Mononuclear cell (primary cell): ENCODE measurements around the gene CLEC11A. TPM values are rescaled to one million over a fixed set of nuclear protein-coding genes. Genes with fewer than 3 reads are reported as not detected.

Experiments
- H3K27me3 ChIP-seq: 2 replicates; pipeline ENCODE4 v1.6.0; 2011; ENCODE audit warnings: low read length, control low read depth; ENCODE audit not compliant: insufficient read depth
- H3K4me1 ChIP-seq: 2 replicates; pipeline ENCODE4 v1.5.1; 2011; ENCODE audit warnings: mild to moderate bottlenecking, low read length, control low read depth; ENCODE audit not compliant: insufficient read depth
- H3K4me3 ChIP-seq: 2 replicates; pipeline ENCODE4 v1.5.1; 2011; ENCODE audit warnings: mild to moderate bottlenecking, low read length, moderate library complexity
- H3K9me3 ChIP-seq: 2 replicates; pipeline ENCODE4 v1.5.1; 2011; ENCODE audit warnings: low read depth, mild to moderate bottlenecking, control low read depth, low read length
- total RNA-seq: library from RNA; depleted of rRNA; stranded (reverse); fragments of >200 nt; gene quantifications from one replicate; pipeline ENCODE4 v1.2.3, GENCODE V29; 2012

CLEC11A gene
- total RNA-seq, 1 donor: 3.8 TPM

DNA sequence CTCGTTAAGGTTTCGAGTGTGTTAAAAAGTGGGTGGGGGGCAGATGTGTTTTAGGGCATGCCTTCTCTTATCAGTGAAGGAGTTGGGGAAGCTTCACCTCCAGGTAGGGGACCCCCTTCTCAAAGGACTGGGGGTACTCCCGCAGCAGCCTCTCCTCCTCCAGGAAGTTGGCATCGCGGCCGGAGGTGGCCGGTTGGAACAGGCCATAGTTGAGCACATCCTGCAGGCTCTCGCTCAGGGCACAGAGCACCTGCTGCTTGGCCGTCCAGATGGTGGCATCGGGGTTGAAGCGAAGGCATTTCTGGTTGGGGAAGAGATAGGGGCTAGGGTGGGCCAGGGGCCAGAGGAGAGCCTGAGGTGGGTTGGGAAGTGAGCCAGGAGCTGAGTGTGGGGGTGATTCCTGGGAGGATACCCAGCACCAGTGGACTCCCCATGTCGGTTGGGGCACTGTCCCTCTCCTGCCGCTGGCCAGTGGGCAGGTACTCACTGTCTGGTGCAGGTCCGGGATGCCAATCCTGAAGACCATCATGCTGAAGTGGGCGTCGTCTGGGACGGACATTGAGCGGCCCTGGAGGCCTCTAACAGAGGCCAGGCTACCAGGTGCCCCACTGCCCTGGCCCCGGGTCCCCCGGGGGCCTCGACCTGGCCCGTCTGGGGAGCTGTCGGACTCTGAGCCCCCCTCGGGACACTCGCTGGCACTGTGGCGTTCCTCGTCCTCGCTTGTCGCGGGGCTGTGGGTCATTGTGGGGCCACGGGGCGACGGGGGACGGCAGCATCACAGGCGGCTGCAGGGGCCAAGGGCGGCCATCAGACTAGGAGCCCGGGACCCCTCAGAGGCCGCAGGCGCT is 6.8 kb upstream of the CLEC11A start:
- no peaks in the 10 kb centered on the region for H3K9me3 ChIP-seq
- peaks cover 3% of the 10 kb centered on the region for H3K4me1 ChIP-seq
- H3K4me3 ChIP-seq: no peak overlapping the region
- peaks cover 5% of the 10 kb centered on the region for H3K27me3 ChIP-seq

DNA sequence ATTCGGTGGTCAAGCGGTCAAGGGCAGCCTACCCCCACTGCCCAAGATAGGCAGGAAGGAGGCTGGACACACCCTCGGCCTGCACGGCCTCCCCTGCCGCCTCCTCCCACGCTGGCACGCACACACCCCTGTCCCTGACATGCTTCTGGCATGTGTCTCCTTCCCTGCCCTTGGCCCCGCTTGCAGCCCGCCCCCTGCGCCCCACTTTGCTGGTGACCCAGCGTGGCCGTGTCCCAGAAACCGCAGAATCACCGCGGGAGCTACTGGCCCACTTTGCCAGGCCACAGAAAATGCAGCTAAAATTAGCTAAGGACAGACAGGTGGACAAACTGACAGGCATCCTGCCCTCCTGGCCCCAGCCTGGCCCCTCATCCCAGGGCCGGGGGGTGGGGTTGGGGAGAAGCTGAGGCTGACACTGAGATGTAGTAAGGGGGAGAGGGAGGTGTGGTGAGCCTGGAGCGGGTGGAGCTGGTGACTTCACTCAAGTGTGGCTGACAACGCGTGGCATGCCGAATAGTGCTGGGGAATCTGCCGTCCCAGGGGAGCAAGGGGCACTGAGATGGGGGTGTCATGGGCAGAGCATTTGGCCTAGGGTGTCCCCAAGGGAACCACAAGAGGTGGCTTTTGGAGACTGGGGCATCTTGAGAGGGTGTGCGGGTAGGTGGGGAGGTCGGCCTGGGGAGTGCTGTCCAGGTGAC is 6.0 kb upstream of the CLEC11A start:
- Histone ChIP-seq H3K27me3 (peaks cover 5% of the 10 kb centered on the region), H3K4me3 (no peak overlapping the region), H3K9me3 (no peaks in the 10 kb centered on the region), H3K4me1 (peaks cover 3% of the 10 kb centered on the region)

DNA sequence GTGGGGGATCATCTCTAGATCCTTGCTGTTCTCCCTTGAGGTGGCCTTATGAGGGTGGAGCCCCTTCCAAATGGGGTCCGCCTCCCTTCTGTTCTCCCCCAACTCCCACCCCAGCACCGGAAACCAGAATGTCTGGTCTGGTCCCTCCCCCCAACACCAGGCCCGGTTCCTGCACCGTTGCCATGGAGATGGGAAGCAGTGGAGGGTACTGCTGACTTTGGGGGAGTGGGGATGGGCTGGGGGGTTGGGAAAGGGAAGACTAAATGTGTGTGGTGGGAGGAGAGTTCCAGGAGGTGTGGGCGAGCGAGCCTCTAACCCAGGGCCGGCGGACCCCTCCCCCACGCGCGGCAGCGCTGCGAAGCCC is 5.3 kb upstream of the CLEC11A start:
- Histone ChIP-seq H3K9me3 (no peaks in the 10 kb centered on the region), H3K4me3 (no peak overlapping the region), H3K27me3 (peaks cover 5% of the 10 kb centered on the region), H3K4me1 (peaks cover under 1% of the 10 kb centered on the region)

DNA sequence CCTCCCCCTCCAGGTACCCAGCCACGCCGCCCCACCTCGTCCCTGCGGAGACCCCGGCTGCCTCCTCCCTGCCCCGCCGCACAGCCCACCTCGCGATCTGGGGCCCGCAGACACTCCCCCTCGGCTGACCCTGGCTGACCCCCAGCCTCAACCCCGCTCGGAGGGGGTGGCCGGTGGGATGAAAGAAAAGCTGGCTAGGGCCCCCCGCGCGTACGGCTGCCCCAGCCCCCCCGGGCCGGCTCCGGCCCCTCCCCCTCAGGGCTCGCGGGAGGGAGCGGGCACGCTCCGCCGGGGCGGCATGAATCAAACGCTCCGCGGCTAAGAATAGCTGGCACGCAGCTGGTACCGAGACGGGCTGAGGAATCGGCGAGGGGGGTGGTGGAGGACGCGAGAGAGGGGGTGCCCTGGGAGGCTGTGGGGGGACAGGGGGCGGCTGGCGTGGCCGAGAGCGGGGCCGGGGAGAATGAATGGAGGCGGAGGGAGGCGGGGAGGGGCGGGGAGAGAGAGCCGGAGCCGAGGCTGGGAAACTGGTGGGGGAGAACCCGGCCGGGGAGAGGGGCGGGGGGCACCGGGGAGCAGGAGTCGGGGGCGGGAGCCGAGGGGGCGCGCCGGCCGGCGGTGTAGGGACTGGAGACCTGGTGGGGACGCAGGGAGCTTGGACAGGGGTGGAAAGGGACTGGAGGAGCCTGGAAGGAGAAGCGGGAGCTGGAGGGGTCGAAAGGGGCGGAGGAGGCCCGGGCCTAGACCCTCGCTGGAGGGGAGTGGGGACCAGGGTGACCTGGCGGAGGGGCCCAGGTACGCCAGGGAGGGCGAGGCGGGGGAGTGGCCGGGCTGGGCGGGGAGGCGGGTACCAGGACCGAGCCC is 4.7 kb upstream of the CLEC11A start:
- Histone ChIP-seq H3K4me3 (no peak overlapping the region), H3K4me1 (peaks cover 3% of the 10 kb centered on the region), H3K9me3 (no peaks in the 10 kb centered on the region), H3K27me3 (peaks cover 5% of the 10 kb centered on the region)

DNA sequence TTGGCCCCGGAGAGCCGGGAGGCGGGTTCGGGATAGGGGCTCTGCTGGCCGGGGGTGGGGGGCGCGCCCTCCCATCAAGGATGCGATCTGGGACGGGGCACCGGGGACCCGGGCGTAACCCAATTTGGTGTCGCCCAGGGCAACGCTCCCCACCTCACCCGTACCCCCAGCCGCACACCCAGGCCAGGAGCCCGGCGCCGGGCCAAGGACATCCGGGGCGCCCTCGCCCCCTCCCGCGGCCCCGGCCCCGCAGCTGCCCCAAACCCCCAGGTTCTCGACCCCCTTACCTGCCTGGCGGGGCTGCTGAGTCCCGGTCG is 4.1 kb upstream of the CLEC11A start:
- Histone ChIP-seq H3K4me3 (no peak overlapping the region), H3K9me3 (no peaks in the 10 kb centered on the region), H3K4me1 (peaks cover 9% of the 10 kb centered on the region), H3K27me3 (peaks cover 8% of the 10 kb centered on the region)

DNA sequence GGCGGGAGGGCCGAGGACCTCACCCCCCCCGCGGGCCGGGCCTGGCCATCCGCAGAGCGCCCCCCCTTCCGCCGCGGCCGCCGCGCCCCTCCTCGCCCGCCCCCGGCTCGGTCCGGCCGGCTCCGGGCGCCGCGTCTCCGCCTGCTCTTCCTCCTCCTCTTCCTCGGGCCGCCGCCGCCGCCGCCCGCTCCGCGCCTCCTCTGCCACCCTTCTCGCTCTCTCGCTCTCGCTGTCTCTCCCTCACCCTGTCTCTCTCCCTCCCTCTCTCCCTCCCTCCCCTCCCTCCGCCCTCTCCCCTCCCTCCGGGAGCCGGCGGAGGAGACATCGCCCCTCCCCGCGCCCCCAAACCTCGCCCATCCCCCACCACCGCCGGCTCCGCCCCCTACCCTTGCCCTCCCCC is 3.6 kb upstream of the CLEC11A start, which contains the start of gene SHANK1:
TSS of gene SHANK1 (minus strand) at position 237 of the 400 bp plus-strand sequence. CDS start 2,883 bp downstream, outside the sequence.
- Histone ChIP-seq H3K9me3 (no peaks in the 10 kb centered on the region), H3K4me3 (no peak within 1 kb of the TSS), H3K27me3 (peaks cover 8% of the 10 kb centered on the region), H3K4me1 (peaks cover 14% of the 10 kb centered on the region)

DNA sequence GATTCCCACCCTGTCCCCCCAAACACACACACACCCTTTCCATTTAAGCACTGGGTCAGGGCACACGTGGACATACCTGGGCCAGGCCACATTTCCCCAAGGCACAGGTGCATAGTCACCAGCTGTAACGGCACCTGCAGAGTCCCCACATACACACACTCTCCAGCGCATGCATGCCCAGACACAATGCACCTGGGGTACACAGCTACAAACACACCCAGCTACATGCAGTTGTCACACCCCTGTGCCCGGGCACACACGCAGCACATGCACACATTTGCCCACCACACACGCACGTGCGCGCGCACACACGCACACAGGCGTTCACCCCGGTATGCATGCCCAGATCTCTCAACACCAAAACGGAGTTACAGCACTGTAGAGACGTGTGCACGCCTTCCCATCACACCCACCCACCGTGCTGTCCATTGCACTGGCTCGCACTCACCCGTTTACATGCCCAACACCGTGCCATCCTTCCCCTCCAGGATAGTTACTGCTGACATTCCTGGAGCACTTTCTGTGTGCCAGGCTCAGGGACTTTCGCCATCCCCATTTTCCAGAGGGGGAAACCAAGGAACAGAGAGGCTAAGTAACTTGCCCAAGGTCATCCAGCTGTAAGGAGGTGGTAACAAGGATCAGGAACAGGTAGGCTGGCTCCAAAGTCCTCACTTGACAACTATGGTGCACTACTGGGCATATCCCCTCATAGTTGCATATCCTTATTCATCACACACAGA is 2.8 kb upstream of the CLEC11A start:
- no peaks in the 10 kb centered on the region for H3K9me3 ChIP-seq
- peaks cover 21% of the 10 kb centered on the region for H3K4me1 ChIP-seq
- peaks cover 8% of the 10 kb centered on the region for H3K27me3 ChIP-seq
- no peak overlapping the region for H3K4me3 ChIP-seq

DNA sequence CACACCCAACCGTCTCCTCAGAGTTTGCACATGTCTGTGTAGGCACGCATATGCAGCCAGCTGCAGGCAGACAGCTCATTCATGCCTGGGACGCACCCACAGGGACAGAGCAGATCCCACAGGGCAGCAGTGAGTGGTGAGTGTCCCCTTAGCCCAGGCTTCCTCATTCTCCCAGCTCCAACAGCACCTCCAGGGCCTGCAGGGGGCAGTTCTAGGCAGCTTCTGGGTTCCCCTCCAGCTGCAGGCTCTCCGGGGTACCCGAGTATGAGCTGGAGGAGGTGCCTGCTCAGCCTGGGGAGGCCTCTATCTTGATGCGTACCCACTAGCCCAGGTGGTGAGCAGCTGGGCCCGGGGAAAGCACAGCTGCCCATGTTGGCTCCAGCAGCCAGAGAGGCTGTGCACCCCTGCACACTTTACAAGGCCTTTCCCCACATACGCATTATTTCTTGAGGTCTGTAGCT is 2.2 kb upstream of the CLEC11A start:
- Histone ChIP-seq H3K9me3 (no peaks in the 10 kb centered on the region), H3K4me1 (peaks cover 27% of the 10 kb centered on the region), H3K27me3 (peaks cover 8% of the 10 kb centered on the region), H3K4me3 (no peak overlapping the region)

DNA sequence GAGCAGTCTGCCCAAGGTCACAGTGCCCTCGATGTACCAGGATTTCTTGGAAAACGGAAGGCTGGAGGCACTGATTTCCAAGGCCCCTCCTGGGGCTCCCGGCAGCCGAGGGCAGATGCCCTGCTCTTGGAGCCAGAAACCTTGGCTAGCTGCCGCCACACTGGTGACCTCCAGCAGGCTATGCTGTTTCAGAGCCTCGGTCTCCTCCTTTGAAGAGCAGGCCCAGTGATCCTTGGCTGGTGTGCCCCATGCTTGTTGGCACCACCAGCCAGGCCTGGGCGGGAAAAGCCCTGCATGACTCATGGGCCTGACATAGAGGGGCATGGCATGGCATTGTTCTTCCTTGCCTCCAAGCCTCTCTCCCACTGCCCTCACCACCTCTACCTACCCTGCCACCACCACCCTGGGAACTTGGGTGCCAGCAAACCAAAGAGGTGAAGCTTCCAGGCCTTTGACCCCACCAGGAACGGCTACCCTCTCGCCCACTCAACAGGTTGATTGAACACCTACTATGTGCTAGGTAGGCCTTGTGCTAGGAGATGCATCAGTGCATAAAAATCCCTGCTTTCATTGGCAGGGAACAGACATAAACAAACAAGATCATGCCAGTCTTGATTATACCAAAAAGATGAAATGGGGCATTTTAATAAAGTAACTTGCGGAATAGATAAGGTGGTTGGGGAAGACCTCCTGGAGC is 1.6 kb upstream of the CLEC11A start:
- Histone ChIP-seq H3K27me3 (peaks cover 8% of the 10 kb centered on the region), H3K4me1 (peaks cover 30% of the 10 kb centered on the region), H3K9me3 (no peaks in the 10 kb centered on the region), H3K4me3 (no peak overlapping the region)

DNA sequence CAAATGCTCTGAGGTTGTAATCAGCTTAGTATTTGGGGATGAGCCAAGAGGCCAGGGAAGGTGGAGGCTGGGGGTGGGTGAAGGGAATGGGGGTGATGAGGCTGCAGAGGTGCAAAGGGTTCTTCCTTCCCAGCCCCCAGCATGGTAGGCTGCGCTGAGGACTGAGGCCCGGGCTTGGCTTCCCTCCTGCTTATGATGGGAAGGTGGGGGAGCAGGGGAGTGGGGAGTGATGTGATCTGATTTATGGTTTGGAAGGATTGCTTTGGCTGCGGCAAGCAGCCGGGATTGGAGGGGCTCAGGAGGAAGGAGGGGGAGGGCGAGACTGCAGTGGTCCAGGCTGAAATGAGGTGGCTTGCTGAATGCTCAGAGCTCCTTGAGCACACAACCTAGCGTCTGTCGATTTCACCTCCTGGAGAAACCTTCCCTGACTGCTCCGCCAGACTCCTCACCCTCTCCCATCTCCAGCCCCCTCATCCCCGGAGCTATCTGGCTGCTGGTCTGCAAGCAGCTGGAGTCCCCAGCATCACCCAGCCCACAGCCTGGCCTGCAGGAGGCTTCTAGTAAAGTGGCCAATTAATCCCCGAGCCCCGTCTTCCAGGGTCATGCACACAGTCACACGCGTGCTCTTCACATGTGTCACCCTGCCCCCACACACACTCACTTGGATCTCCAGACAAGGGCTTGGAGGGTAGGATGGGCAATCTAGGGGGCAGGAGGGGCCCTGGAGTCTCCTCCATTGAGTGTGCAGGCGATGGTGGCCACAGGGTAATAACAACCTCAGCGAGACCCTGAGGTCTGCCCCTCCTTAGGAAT is 757 bp upstream of the CLEC11A start:
- Histone ChIP-seq H3K9me3 (no peaks in the 10 kb centered on the region), H3K27me3 (peaks cover 8% of the 10 kb centered on the region), H3K4me3 (no peak overlapping the region), H3K4me1 (peaks cover 30% of the 10 kb centered on the region)

DNA sequence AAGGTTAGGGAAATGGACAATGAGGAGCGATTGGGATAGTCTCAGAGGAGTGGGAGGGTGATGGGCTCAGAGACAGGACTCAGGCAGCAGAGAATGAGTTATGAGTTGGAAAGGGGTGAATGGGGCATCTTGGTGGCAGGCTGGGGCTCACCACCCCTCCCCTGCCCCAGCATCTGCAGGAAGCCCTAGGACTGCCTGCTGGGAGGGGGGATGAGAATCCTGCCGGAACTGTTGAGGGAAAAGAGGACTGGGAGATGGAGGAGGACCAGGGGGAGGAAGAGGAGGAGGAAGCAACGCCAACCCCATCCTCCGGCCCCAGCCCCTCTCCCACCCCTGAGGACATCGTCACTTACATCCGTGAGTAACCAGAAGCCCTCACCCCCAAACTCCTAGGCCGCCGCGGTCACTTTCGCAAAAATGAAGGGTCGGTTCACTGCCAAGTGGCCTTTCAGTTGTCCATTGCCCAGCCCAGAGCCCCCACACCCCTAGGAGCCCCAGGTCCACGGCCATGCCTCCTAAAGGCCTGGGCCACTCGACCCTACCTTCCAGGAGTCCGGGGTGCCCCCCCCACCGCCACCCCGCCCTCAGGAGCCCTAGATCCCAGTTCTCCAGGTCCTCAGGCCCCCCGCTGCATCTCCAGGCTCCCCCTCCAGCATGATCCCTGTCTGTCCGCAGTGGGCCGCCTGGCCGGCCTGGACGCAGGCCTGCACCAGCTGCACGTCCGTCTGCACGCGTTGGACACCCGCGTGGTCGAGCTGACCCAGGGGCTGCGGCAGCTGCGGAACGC is 764 bp downstream of the CLEC11A start:
- H3K27me3 ChIP-seq: peaks cover 5% of the 10 kb centered on the region
- H3K4me3 ChIP-seq: peak overlapping the region; percentile 46
- peaks cover 41% of the 10 kb centered on the region for H3K4me1 ChIP-seq
- no peaks in the 10 kb centered on the region for H3K9me3 ChIP-seq

DNA sequence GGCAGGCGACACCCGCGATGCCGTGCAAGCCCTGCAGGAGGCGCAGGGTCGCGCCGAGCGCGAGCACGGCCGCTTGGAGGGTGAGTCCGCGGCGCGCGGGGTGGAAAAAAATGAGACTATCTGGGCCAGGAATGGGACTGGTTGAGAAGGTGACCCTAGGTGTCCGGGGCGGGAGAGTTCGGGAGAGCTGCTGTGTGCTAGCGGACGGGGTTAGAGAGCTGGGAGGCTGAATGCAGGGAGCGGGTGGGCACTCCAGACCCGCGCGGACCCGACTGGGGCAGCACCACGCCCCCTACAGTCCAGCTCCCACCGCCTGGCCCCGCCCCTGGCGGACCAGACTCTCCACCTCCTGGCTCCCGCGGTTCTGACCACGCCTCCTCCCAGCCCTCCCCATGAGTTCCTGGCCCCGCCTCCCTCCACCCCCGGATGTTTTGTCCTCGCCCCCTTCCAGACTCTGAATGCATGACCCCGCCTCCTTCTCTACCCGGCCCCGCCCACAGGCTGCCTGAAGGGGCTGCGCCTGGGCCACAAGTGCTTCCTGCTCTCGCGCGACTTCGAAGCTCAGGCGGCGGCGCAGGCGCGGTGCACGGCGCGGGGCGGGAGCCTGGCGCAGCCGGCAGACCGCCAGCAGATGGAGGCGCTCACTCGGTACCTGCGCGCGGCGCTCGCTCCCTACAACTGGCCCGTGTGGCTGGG is 1.5 kb downstream of the CLEC11A start:
- H3K27me3 ChIP-seq: peaks cover 5% of the 10 kb centered on the region
- peaks cover 41% of the 10 kb centered on the region for H3K4me1 ChIP-seq
- peak overlapping the region; percentile 46 for H3K4me3 ChIP-seq
- no peaks in the 10 kb centered on the region for H3K9me3 ChIP-seq
